ENCODE results near the gene ATP11B. TPM values are rescaled to one million over a fixed set of nuclear protein-coding genes. Genes with fewer than 3 reads are reported as not detected.

ATP11B gene
- total and polyA plus RNA-seq, 2 of the 8 experiments (the other 6 are each of a cell fraction or from before 2014, with no cell fraction given) = 5.1 to 26.5 TPM

DNA sequence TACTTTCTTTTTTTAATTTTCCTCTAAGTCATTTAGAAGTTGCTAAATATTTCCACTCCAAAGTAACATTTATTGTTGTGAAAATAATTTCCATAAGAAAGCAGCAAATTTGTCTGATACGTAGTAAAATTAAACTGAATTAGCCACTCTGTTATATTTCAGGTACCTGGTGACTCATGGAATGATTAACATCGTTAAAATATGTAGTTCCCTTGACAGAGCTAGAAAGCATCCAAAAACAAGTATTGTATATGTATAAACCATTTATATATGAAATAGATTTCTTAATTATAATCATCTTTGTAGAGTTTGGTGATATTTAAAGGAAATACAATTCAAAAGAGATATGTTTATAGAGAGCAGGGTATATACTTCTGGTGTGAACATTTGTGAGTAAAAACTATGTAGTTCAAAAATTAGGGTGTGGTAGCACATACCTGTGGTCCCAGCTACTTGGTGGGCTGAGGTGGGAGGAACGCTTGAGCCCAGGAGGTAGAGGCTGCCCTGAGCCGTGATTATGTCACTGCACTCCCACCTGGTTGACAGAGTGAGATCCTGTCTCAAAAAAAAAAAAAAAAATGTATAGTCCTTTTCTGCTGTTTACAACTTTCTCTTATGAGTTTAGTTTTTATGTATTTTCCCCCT, 36.6 kb downstream of the ATP11B start (continued):
- TF ChIP-seq, protein P1, sequence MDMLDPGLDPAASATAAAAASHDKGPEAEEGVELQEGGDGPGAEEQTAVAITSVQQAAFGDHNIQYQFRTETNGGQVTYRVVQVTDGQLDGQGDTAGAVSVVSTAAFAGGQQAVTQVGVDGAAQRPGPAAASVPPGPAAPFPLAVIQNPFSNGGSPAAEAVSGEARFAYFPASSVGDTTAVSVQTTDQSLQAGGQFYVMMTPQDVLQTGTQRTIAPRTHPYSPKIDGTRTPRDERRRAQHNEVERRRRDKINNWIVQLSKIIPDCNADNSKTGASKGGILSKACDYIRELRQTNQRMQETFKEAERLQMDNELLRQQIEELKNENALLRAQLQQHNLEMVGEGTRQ (IDR thresholded peaks at IDR 0.05; ENCODE audit: low read length) = no peak
- TF ChIP-seq BCL11A (IDR thresholded peaks at IDR 0.05; ENCODE audit: low read depth in 2 of 2, low read length in 2 of 2) (no peak), BRCA1 (IDR thresholded peaks at IDR 0.05; ENCODE audit: low read depth, low read length) (no peak)

All from H1 (cell line).